HepG2 (cell line): ENCODE results near the gene MIF4GD. TPM values are rescaled to one million over a fixed set of nuclear protein-coding genes. Genes with fewer than 3 reads are reported as not detected.

Source experiments
- BCL6 ChIP-seq: IDR thresholded peaks from 2 replicates; pipeline ENCODE4 v1.6.1; 2016; ENCODE audit warnings: missing genetic modification reagents, missing compliant biosample characterization
- FIP1L1 ChIP-seq: fragments of 200-400 bp; formaldehyde crosslinking; IDR thresholded peaks from 2 replicates; pipeline ENCODE4 v1.6.1; 2018; ENCODE audit warnings: low read depth, mild to moderate bottlenecking, low read length, moderate library complexity, borderline replicate concordance; ENCODE audit not compliant: insufficient read depth
- GABPB1 ChIP-seq: IDR thresholded peaks from 2 replicates; pipeline ENCODE4 v1.6.1; 2016; ENCODE audit warnings: mild to moderate bottlenecking, missing genetic modification reagents, moderate library complexity, missing compliant biosample characterization
- GATA4 ChIP-seq: sonication (generic); IDR thresholded peaks from 2 replicates; pipeline ENCODE4 v1.6.1; 2016; ENCODE audit warnings: antibody characterized with exemption, low read depth, borderline replicate concordance
- GTF2F1 ChIP-seq: fragments of 150-350 bp; IDR thresholded peaks from 2 replicates; pipeline ENCODE4 v1.6.1; 2014; ENCODE audit warnings: low read length
- HDAC6 ChIP-seq: fragments of 200-600 bp; sonication (generic); IDR thresholded peaks from 2 replicates; pipeline ENCODE4 v1.7.0; 2017; ENCODE audit warnings: mild to moderate bottlenecking, antibody characterized with exemption, low read length, low read depth
- IKZF4 ChIP-seq: sonication (generic); formaldehyde crosslinking; IDR thresholded peaks from 2 replicates; pipeline ENCODE4 v1.5.1; 2020; ENCODE audit warnings: borderline replicate concordance, mild to moderate bottlenecking, low read depth, missing genetic modification reagents; ENCODE audit errors: not compliant biosample characterization
- IRF2 ChIP-seq: IDR thresholded peaks from 2 replicates; pipeline ENCODE4 v1.6.1; 2018; ENCODE audit warnings: missing genetic modification reagents, missing compliant biosample characterization
- LCORL ChIP-seq, 2 experiments: fragments of 450-650 bp in 1 of 2; sonication (generic) in 1 of 2; formaldehyde crosslinking in 1 of 2; IDR thresholded peaks; 2 replicates each; pipeline versions ENCODE4 v1.5.0 to v1.6.1; 2017 to 2020; ENCODE audit warnings: antibody characterized with exemption in 1 of 2, missing genetic modification reagents in 1 of 2
- MAF1 ChIP-seq: sonication (generic); formaldehyde crosslinking; IDR thresholded peaks from 2 replicates; pipeline ENCODE4 v1.5.0; 2020; ENCODE audit warnings: missing genetic modification reagents, borderline replicate concordance
- NCOA1 ChIP-seq: sonication (generic); formaldehyde crosslinking; IDR thresholded peaks from 2 replicates; pipeline ENCODE4 v1.9.0; 2021; ENCODE audit warnings: missing genetic modification reagents
- NR0B2 ChIP-seq: sonication (generic); formaldehyde crosslinking; IDR thresholded peaks from 2 replicates; pipeline ENCODE4 v1.4.0; 2020; ENCODE audit warnings: mild to moderate bottlenecking, missing genetic modification reagents
- NR2F1 ChIP-seq, 2 experiments: fragments of 450-650 bp in 1 of 2; formaldehyde crosslinking in 1 of 2; IDR thresholded peaks; 2 replicates each; pipeline versions ENCODE4 v1.5.0 to v1.6.1; 2016 to 2020; ENCODE audit warnings: mild to moderate bottlenecking in 1 of 2, missing compliant biosample characterization in 1 of 2, missing genetic modification reagents in 1 of 2, moderate library complexity in 1 of 2
- PAWR ChIP-seq: sonication (generic); formaldehyde crosslinking; IDR thresholded peaks from 2 replicates; pipeline ENCODE4 v1.4.0; 2020; ENCODE audit warnings: missing genetic modification reagents, mild to moderate bottlenecking, borderline replicate concordance
- PBX3 ChIP-seq: sonication (generic); formaldehyde crosslinking; IDR thresholded peaks from 2 replicates; pipeline ENCODE4 v1.8.1; 2023; ENCODE audit warnings: missing genetic modification reagents, inconsistent platforms, borderline replicate concordance
- SALL1 ChIP-seq: sonication (generic); formaldehyde crosslinking; IDR thresholded peaks from 2 replicates; pipeline ENCODE4 v1.8.0; 2022; ENCODE audit warnings: mild to moderate bottlenecking, missing genetic modification reagents
- TEAD3 ChIP-seq: optimal IDR thresholded peaks from 2 replicates; pipeline ENCODE3; 2016; ENCODE audit warnings: borderline replicate concordance
- TSC22D2 ChIP-seq: sonication (generic); formaldehyde crosslinking; IDR thresholded peaks from 2 replicates; pipeline ENCODE4 v1.5.1; 2020; ENCODE audit warnings: missing genetic modification reagents, mild to moderate bottlenecking, borderline replicate concordance
- ZBTB14 ChIP-seq: sonication (generic); formaldehyde crosslinking; IDR thresholded peaks from 2 replicates; pipeline ENCODE4 v1.4.0; 2020; ENCODE audit warnings: missing genetic modification reagents
- ZFX ChIP-seq: sonication (generic); formaldehyde crosslinking; IDR thresholded peaks from 2 replicates; pipeline ENCODE4 v1.4.0; 2020; ENCODE audit warnings: mild to moderate bottlenecking, low read depth, missing genetic modification reagents, moderate library complexity
- ZMYM3 ChIP-seq: sonication (generic); formaldehyde crosslinking; IDR thresholded peaks from 2 replicates; pipeline ENCODE4 v1.5.1; 2020; ENCODE audit warnings: mild to moderate bottlenecking, missing genetic modification reagents
- ZNF101 ChIP-seq: sonication (generic); formaldehyde crosslinking; IDR thresholded peaks from 2 replicates; pipeline ENCODE4 v1.4.0; 2020; ENCODE audit warnings: mild to moderate bottlenecking, low read depth, missing genetic modification reagents, borderline replicate concordance
- ZNF263 ChIP-seq: sonication (generic); formaldehyde crosslinking; IDR thresholded peaks from 2 replicates; pipeline ENCODE4 v1.4.0; 2020; ENCODE audit warnings: missing genetic modification reagents
- ZNF496 ChIP-seq: sonication (generic); formaldehyde crosslinking; IDR thresholded peaks from 2 replicates; pipeline ENCODE4 v1.8.1; 2023; ENCODE audit warnings: mild to moderate bottlenecking, moderate library complexity, missing genetic modification reagents; ENCODE audit not compliant: insufficient replicate concordance
- ZNF576 ChIP-seq: sonication (generic); formaldehyde crosslinking; IDR thresholded peaks from 2 replicates; pipeline ENCODE4 v1.4.0; 2020; ENCODE audit warnings: mild to moderate bottlenecking, missing genetic modification reagents
- ZNF713 ChIP-seq: sonication (generic); formaldehyde crosslinking; IDR thresholded peaks from 2 replicates; pipeline ENCODE4 v1.4.0; 2020; ENCODE audit warnings: mild to moderate bottlenecking, missing genetic modification reagents
- polyA plus RNA-seq, 8 experiments: library from polyadenylated mRNA; depleted of rRNA in 3 of 8; stranded (reverse) in 7 of 8; unstranded in 1 of 8; fragments of >200 nt; fragmentation: Illumina TruSeq in 4 of 8; extraction: Trizol in 4 of 8; gene quantifications; 2 replicates each; pipeline versions ENCODE4 v1.2.1 to v1.2.3, GENCODE V29; 2011 to 2016; ENCODE audit warnings: low read depth in 4 of 8, missing spikeins in 1 of 8, mixed read lengths in 1 of 8; ENCODE audit not compliant: insufficient read depth in 1 of 8
- total RNA-seq, 5 experiments: library from RNA; depleted of rRNA; stranded (reverse); fragments of >200 nt; fragmentation: Illumina TruSeq; extraction: Trizol; gene quantifications; 2 replicates each; pipeline ENCODE4 v1.2.3, GENCODE V29; 2016; ENCODE audit warnings: low read depth in 1 of 5

Gene MIF4GD
- total and polyA plus RNA-seq, 2 of the 13 experiments (the other 11 are each of a cell fraction or from before 2014, with no cell fraction given) = 14.0 to 28.0 TPM

- peak; percentile 77 for TF ChIP-seq SALL1 (CRISPR knock-in tag)
- TF ChIP-seq IRF2 = peak; percentile 64
- no peak for TF ChIP-seq ZNF101 (CRISPR knock-in tag)
- peak; percentile 58 for TF ChIP-seq TEAD3
- TF ChIP-seq HDAC6 = no peak
- TF ChIP-seq PAWR (CRISPR knock-in tag) = no peak
- TF ChIP-seq ZFX (CRISPR knock-in tag) = peak; percentile 85
- no peak for TF ChIP-seq ZNF496 (CRISPR knock-in tag)
- peak; percentile 92; the same call in 1 of the 2 replicates for TF ChIP-seq NCOA1
- 0 out of 2 replicates have a peak, but pooled peaks have one; percentile 28 for TF ChIP-seq ZNF713
- no peak for TF ChIP-seq IKZF4 (CRISPR knock-in tag)
- no peak for TF ChIP-seq NR0B2
- TF ChIP-seq MAF1 = no peak
- TF ChIP-seq ZNF576 (CRISPR knock-in tag) = no peak
- TF ChIP-seq LCORL (IDR thresholded peaks at IDR 0.05) = no peak
- TF ChIP-seq LCORL (CRISPR knock-in tag; IDR thresholded peaks at IDR 0.05) = peak; percentile 95
- peak; percentile 85 for TF ChIP-seq ZNF263 (CRISPR knock-in tag)
- TF ChIP-seq PBX3 = no peak
- peak; percentile 67 to 79; a peak in 3 of 4 replicates for TF ChIP-seq NR2F1 (CRISPR knock-in tag; IDR thresholded peaks at IDR 0.05)
- TF ChIP-seq GTF2F1 = no peak
- TF ChIP-seq ZMYM3 = peak; percentile 83
- 0 out of 2 replicates have a peak, but pooled peaks have one; percentile 48 for TF ChIP-seq TSC22D2 (CRISPR knock-in tag)
- peak; percentile 3; the same call in 1 of the 2 replicates for TF ChIP-seq GABPB1
- TF ChIP-seq GATA4 = peak; percentile 85; the same call in 1 of the 2 replicates
- TF ChIP-seq ZBTB14 (CRISPR knock-in tag) = 0 out of 2 replicates have a peak, but pooled peaks have one; percentile 0
- TF ChIP-seq FIP1L1 = no peak
- TF ChIP-seq BCL6 = peak; percentile 83; the same call in 1 of the 2 replicates
Measured at GRCh38 chr17:75295201-75296158, 24.4 kb upstream of the MIF4GD start (continued).
